Stimulated activated CD4-positive, alpha-beta T cell treated with anti-CD3 and anti-CD28 coated beads, Interleukin-1b, Interleukin-23, amount 100 ng/mL, for 48 hours (primary cell): ENCODE measurements around the gene CD22.
"Not testable (repeated sequence)": the region's sequence is repeated elsewhere in the genome, so short reads cannot be mapped to it uniquely, and the experiment has no call there.

Experiments used
- DNase-seq: peaks from one replicate; pipeline ENCODE4 v3.0.0-alpha.2; 2020

The CD22 gene

GRCh38 chr19:35328851-35329285 lies at the start of gene CD22:
TSS of gene CD22 (plus strand) at chr19:35329187. CDS start at chr19:35332041, 2,854 bp downstream.
- DNase-seq = no peak

DNA sequence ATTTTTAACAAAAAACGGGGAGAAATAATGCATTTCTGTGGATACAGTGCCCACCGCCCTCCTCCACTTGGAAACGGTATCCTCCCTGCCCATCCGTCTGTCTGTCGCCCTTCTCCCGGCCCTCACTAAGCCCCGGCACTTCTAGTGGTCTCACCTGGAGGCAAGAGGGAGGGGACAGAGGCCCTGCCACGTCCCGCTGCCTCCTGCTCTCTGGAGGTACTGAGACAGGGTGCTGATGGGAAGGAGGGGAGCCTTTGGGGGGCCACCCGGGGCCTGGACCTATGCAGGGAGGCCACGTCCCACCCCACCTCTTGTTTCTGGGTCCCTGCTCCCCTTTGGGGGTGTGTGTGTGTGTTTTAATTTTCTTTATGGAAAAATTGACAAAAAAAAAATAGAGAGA lies 49.6 kb upstream of the CD22 start:
- DNase-seq = no peak

- DNase-seq = no peak
These were observed 48.8 kb upstream of the CD22 start for GRCh38 chr19:35279985-35280821.

DNA sequence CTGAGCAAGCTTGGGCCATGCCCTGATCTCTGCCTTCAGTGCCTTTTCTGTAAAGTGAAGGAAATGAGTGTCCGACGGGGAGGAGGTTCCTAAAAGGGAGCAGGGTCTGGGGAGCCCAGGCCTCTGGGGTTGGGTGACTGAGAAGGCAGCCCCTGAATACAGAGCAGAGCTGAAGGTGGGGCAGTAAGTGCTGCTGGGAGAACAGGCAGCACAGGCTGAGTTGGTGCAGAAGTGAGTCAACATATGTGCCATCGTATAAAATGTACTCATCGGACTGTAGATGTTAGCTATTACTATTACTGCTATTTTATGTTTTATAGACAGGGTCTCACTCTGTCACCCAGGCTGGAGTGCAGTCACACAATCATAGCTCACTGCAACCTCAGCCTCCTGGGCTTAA lies 47.7 kb upstream of the CD22 start:
- DNase-seq = no peak

DNA sequence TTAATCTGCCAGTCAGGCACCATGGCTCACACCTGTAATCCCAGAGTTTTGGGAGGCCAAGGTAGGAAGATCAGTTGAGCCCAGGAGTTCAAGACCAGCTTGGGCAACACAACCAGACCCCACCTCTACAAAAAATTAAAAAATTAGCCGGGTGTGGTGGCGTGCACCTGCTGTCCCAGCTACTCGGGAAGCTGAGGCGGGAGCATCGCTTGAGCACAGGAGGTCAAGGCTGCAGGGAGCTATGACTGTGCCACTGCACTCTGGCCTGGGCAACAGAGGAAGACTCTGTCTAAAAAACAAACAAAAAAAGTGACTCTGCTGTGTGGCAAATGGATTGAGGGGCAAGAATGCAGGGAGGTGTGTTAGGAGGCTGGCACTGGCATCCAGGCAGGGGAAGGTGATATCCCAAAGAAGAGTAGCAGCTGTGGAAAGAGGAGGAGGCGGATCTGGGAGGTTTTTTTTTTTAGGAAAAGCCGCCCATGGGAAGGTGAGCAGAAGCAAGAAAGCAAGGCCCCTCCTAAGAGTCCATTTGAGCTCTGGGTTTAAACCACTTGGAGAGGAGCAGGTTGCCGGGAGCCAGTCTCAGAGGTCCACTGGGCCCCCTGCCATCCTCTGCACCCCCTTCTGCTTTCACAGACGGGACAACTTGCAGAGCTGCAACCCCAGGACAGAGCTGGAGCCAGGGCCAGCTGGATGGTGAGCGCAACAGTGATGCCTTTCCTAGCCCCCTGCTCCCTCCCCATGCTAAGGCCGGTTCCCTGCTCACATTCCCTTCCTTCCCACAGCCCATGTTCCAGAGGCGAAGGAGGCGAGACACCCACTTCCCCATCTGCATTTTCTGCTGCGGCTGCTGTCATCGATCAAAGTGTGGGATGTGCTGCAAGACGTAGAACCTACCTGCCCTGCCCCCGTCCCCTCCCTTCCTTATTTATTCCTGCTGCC lies 44.6 kb upstream of the CD22 start:
- no peak for DNase-seq

DNA sequence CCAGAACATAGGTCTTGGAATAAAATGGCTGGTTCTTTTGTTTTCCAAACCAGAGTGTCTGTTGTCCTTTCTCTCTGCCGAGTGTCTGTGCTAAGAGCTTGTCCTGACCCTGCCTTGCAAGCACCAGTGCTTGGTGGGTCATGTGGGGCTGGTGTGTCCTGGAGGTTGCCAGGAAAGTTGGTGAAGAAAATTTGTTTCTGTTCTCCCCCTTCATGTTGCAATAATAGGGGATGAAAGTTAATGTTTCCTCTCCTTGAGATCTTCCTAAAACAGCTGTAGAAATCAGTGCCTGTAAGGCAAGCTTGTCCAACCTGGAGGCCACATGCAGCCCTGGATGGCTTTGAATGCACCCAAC lies 43.9 kb upstream of the CD22 start:
- DNase-seq = no peak

GRCh38 chr19:35285465-35285864 lies 43.5 kb upstream of the CD22 start:
- not testable (repeated sequence) for DNase-seq

DNA sequence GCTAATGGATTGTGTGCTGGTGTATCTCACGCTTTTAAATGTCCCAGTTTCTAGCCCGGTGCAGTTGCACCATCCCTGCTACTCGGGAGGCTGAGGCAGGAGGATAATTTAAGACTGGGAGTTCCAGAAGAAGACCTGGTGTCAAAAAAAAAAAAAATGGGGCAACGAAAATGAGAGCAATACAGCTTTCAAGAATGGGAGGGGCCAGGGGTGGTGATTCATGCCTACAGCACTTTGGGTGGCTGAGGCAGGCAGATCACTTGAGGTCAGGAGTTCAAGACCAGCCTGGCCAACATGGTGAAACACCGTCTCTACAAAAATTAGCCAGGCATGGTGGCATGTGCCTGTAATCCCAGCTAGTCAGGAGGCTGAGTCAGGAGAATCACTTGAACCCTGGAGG lies 42.9 kb upstream of the CD22 start:
- DNase-seq = not testable (repeated sequence)

DNA sequence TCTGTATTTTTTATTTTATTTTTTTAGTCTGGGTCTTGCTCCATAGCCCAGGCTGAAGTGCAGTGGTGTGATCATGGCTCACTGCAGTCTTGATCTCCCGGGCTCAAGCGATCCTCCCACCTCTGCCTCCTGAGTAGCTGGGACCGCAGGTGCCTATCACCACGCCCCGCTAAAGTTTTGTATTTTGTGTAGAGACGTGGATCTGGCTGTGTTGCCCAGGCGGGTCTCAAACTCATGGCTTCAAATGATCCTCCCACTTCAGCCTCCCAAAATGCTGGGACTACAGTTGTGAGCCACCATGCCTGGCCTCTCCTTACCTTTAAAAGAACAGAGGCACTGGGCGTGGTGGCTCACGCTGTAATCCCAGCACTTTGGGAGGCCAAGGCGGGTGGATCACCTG lies 41.3 kb upstream of the CD22 start:
- no peak for DNase-seq

- DNase-seq = no peak
These were observed 40.7 kb upstream of the CD22 start for GRCh38 chr19:35288331-35288730.

GRCh38 chr19:35288906-35289305 lies 40.1 kb upstream of the CD22 start:
- DNase-seq = no peak

DNA sequence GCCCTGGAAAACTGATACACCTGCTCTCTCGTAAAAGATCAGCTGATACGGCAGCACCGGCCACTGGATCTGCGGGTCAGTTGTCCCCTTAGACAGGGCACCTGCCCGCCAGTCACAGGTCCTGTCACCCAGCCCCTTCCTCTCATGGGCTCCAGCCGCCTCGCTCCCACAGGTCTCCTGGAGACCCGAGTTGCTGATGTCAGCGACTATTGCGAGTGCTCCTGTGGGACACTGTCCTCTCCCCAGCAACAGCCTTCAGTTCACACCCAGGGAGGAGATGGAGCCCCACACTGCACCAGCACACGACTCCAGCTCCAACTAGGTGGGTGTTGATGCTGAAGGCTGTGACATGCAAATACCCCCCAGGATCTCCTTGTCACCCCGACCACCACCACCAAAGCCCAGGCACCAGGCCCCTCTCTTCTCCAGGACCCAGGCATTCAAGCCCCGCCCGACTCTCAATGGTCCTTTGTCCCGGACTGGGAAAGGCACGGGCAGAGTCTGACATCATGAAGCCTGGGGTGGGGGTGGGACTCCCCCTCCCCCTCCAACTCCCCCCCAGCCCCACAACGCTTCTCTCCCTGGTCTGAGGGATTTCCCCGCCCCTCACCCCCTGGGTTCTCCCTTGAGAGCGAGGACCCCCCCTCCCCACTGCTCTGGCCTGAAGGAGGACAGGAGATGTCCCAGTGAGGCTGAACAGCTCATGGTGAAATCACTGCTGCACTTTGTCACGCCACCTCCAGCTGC lies 38.4 kb upstream of the CD22 start:
- DNase-seq = no peak

DNA sequence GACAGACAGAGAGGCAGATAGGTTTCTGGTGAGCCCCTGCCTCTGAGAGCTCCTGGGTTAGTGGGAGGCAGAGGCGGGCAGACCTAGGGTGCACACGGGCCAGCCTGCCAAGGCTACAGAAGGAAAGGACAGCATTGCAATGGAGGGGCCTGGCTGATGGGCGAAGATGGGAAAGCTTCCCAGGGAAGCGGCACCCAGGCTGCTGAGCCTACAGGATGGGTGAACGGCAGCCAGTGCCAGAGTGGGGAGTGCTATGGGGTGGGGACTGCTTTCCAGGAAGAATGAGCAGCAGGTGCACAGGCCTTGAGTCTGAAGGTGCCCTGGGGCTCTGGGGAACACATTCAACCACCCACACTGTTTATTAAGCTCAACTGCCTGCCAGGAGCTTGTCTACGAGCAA lies 37.7 kb upstream of the CD22 start:
- no peak for DNase-seq

DNA sequence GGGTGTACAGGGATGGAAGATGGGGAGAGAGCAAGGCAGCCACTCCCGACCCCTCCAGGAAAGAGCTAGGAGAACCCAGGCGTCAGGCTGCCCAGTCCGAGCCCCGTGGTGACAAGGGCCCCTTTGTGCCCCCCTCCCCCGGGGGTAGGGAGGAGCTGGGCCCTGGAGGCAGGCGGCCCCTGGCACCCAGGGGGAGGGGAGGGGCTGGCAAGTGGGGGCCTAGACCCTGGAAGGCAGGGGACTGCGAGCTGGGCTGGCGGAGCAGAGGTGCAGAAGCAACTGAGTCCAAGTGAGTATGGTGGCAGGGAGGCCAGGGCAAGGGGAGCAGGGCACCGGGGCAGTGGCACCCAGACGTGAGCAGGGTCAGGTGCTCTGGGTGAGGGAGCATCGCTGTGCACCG lies 37.1 kb upstream of the CD22 start, which contains the start of gene MAG:
MAG (plus strand) TSS at position 246 of the 400 bp plus-strand sequence. CDS start 3,248 bp downstream, outside the sequence.
- no peak for DNase-seq

DNA sequence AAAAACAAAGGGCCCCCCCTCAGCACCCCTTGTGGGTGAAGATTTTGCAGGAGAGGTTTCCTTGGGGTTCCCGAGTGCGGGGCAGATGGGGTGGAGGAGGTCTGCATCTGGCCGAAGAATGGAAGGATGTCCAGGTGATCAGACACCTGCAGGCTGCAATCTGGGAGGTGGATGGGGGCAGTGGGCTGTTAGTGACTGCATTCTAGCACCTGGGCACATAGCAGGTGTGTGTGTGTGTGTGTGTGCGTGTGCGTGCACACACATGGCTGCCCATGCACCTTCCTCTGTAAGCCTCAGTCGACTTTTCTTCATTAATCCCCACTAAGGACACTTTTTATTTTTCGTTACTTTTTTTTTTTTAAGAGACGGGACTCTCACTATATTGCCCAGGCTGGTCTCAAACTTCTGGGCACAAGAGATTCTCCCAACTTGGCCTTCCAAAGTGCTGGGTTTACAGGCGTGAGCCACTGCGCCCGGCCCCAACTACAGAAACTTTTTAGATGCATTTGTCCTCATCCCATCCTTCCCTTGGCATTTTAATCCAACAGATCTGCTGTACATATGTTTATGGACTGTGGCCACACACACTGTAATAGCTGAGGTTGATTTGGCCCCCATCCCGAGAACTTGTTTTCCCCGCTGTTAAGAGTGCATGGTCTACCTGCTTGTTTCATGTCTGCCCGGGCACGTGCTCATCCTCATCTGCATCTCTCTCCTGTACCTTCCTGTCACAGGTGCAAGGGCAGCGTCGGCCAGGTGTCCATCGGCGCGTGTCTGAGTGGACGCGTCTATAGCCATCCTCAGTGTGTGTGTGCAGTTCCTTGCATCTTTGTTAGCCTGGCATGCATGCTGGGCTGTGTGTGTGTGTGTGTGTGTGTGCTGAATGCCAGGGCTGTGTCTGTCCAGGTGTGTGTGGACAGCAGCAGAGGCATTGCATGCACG lies 36.3 kb upstream of the CD22 start:
- no peak for DNase-seq

GRCh38 chr19:35293363-35293739 lies 35.6 kb upstream of the CD22 start:
- DNase-seq = no peak

DNA sequence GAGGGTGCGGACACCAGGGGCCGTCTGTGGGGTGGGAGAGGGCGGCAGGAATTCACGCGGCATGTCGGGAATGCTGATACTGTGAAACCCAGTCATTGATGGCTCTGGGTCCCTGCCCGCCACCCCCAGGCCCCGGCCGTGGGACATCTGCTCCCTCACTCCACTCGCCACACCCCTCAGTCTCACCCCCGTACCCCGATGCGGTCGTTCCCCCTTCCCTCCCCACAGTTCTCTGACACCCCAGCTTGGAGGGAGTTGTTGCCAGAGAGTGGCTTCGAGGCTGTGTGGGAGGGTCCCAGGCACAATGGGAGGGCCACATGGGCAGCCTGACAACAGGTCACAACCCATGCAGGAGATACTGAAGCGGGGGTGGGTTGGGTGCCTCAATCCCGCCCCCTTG lies 35.2 kb upstream of the CD22 start:
- no peak for DNase-seq

DNA sequence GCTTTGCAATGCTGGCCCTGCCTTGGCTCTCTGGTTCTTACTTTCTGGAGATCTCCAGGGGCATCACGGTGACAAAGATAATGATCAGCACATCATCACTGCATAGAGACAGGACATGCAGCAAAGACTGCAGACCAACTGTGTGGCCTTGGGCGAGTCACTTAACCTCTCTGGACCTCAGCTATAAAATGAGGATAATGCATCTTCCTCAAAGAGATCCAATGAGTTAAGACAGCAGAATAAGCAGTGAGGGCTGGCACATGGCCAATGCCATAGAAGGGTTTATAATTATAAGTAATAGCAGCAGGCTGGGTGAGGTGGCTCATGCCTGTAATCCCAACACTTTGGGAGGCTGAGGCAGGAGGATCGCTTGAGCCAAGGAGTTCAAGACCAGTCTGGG lies 34.7 kb upstream of the CD22 start:
- DNase-seq = no peak

GRCh38 chr19:35294859-35295791 lies 33.9 kb upstream of the CD22 start:
- no peak for DNase-seq

DNA sequence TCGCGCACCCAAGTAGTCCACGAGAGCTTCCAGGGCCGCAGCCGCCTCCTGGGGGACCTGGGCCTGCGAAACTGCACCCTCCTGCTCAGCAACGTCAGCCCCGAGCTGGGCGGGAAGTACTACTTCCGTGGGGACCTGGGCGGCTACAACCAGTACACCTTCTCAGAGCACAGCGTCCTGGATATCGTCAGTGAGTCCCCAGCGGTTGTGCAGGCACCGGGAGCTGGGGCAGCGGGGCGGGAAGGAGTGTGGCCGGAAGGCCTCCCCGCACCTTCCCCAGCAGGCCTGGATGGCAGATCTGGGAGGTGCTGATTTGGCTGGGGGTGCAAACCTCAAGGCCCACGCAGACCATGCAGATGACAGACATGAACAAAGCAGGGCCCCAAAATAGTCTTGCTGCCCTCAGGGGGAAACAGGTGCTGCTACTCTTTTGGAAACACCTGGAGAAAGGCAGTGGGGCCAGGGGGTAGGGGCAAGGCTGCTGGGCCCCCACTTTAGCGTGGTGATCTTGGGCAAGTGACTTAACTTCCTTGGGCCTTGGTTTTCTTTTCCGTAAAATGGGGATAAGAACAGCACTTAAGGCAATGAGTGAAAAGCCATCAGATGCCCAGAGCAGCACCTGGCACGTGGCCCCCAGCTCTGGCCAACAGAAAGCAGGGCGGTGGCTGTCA lies 33.1 kb upstream of the CD22 start:
- DNase-seq = peak; percentile 29
